Keratinocyte (primary cell): ENCODE measurements around the gene INSR. TPM values are rescaled to one million over a fixed set of nuclear protein-coding genes. Genes with fewer than 3 reads are reported as not detected.

Experiments
- DNase-seq: peaks from one replicate; pipeline ENCODE4 v3.0.0-alpha.2; 2011; ENCODE audit warnings: low read depth, missing footprints, low spot score
- FAIRE-seq: peaks from 2 replicates; lab custom pipeline; 2011; peaks lifted over from hg19 to GRCh38; lab: Jason Lieb, UNC
- H2AFZ ChIP-seq: 2 replicates; pipeline ENCODE4 v1.6.0; 2012; ENCODE audit warnings: low read length, control low read depth, inconsistent platforms; ENCODE audit not compliant: control insufficient read depth
- H3K27ac ChIP-seq: 2 replicates; pipeline ENCODE4 v1.5.1; 2011; ENCODE audit warnings: low read length; ENCODE audit not compliant: control insufficient read depth, insufficient read depth
- H3K27me3 ChIP-seq: 3 replicates; pipeline ENCODE4 v1.6.0; 2011; ENCODE audit warnings: low read length; ENCODE audit not compliant: control insufficient read depth, insufficient read depth; ENCODE audit errors: extremely low read depth
- H3K36me3 ChIP-seq, 2 experiments: 2 replicates in 1 of 2; 3 replicates in 1 of 2; pipeline ENCODE4 v1.5.1; 2011; ENCODE audit warnings: low read length in 2 of 2, mild to moderate bottlenecking in 1 of 2; ENCODE audit not compliant: control insufficient read depth in 2 of 2, insufficient read depth in 2 of 2; ENCODE audit errors: extremely low read depth in 1 of 2
- H3K4me1 ChIP-seq: 3 replicates; pipeline ENCODE4 v1.5.1; 2011; ENCODE audit warnings: low read length; ENCODE audit not compliant: control insufficient read depth, insufficient read depth; ENCODE audit errors: extremely low read depth
- H3K4me2 ChIP-seq: 3 replicates; pipeline ENCODE4 v1.6.0; 2011; ENCODE audit warnings: low read depth, low read length; ENCODE audit not compliant: control insufficient read depth, insufficient read depth; ENCODE audit errors: extremely low read depth
- H3K4me3 ChIP-seq, 3 experiments: fragments of 200-600 bp in 1 of 3; sonication (generic) in 1 of 3; 2 replicates in 2 of 3; 3 replicates in 1 of 3; pipeline ENCODE4 v1.5.1; 2011 to 2016; ENCODE audit warnings: low read length in 3 of 3, mild to moderate bottlenecking in 3 of 3, control low read depth in 2 of 3, inconsistent platforms in 1 of 3, low read depth in 1 of 3, mixed read lengths in 1 of 3, mixed run types in 1 of 3, moderate library complexity in 1 of 3; ENCODE audit not compliant: control insufficient read depth in 2 of 3, insufficient read depth in 2 of 3; ENCODE audit errors: extremely low read depth in 1 of 3
- H3K79me2 ChIP-seq: 2 replicates; pipeline ENCODE4 v1.6.0; 2012; ENCODE audit warnings: low read length; ENCODE audit not compliant: control insufficient read depth, insufficient read depth
- H3K9ac ChIP-seq: 3 replicates; pipeline ENCODE4 v1.6.0; 2011; ENCODE audit warnings: low read length; ENCODE audit not compliant: control insufficient read depth, insufficient read depth; ENCODE audit errors: extremely low read depth
- H3K9me1 ChIP-seq: 3 replicates; pipeline ENCODE4 v1.6.0; 2011; ENCODE audit warnings: low read length; ENCODE audit not compliant: control insufficient read depth, insufficient read depth; ENCODE audit errors: extremely low read depth
- H3K9me3 ChIP-seq: 2 replicates; pipeline ENCODE4 v1.5.1; 2012; ENCODE audit warnings: low read depth, low read length; ENCODE audit not compliant: control insufficient read depth
- H4K20me1 ChIP-seq: 3 replicates; pipeline ENCODE4 v1.6.0; 2011; ENCODE audit warnings: low read length; ENCODE audit not compliant: control insufficient read depth, insufficient read depth; ENCODE audit errors: extremely low read depth
- EZH2 ChIP-seq: IDR thresholded peaks from one replicate; pipeline ENCODE4 v1.6.1; 2012; ENCODE audit warnings: inconsistent platforms, mild to moderate bottlenecking, low read length, moderate library complexity
- dilution Hi-C: fragments of 300-500 bp; cut with MboI; formaldehyde crosslinking; loops from one replicate; pipeline ENCODE4 v1.7.0; 2020; ENCODE audit warnings: low sequenced_read_pairs; ENCODE audit not compliant: extremely low pct_ligation_motif_present
- polyA plus RNA-seq, 5 experiments: library from polyadenylated mRNA; depleted of rRNA in 3 of 5; stranded (reverse) in 3 of 5; stranded (forward) in 1 of 5; unstranded in 1 of 5; fragments of >200 nt; gene quantifications; 1 replicate in 1 of 5; 2 replicates in 3 of 5; 3 replicates in 1 of 5; pipeline versions ENCODE4 v1.2.1 to v1.2.3, GENCODE V29; 2011 to 2012; ENCODE audit warnings: missing spikeins in 2 of 5, low read depth in 1 of 5, low replicate concordance in 1 of 5
- TF ChIP-seq, protein P1 (sequence below), 3 experiments: IDR thresholded peaks in 1 of 3; conservative IDR thresholded peaks in 1 of 3; optimal IDR thresholded peaks in 1 of 3; 2 replicates in 2 of 3; 3 replicates in 1 of 3; pipeline versions ENCODE3 to v1.5.1; 2011; ENCODE audit warnings: low read length in 3 of 3, mild to moderate bottlenecking in 3 of 3, moderate library complexity in 2 of 3, control low read depth in 1 of 3, inconsistent platforms in 1 of 3; ENCODE audit not compliant: insufficient read depth in 2 of 3; ENCODE audit errors: extremely low read depth in 1 of 3

INSR gene
- polyA plus RNA-seq, 1 donor (not counting 4 experiments of a cell fraction or from before 2014, with no cell fraction given): 1.2 TPM

GRCh38 chr19:7224209-7224686 is 70.0 kb downstream of the INSR start:
- Histone ChIP-seq H3K27ac (no peak overlapping the region), H3K36me3 (no peaks in the 10 kb centered on the region), H3K9me1 (no peaks in the 10 kb centered on the region), H3K9ac (no peak overlapping the region), H2AFZ (no peak overlapping the region), H3K4me3 (no peak overlapping the region), H4K20me1 (no peaks in the 10 kb centered on the region), H3K79me2 (no peaks in the 10 kb centered on the region), H3K9me3 (no peaks in the 10 kb centered on the region), H3K27me3 (peaks cover 11% of the 10 kb centered on the region), H3K4me2 (no peak overlapping the region), H3K4me1 (no peaks in the 10 kb centered on the region)
- dilution Hi-C loops: no loop called here
- FAIRE-seq (no peak), DNase-seq (no peak)
- TF ChIP-seq, protein P1, sequence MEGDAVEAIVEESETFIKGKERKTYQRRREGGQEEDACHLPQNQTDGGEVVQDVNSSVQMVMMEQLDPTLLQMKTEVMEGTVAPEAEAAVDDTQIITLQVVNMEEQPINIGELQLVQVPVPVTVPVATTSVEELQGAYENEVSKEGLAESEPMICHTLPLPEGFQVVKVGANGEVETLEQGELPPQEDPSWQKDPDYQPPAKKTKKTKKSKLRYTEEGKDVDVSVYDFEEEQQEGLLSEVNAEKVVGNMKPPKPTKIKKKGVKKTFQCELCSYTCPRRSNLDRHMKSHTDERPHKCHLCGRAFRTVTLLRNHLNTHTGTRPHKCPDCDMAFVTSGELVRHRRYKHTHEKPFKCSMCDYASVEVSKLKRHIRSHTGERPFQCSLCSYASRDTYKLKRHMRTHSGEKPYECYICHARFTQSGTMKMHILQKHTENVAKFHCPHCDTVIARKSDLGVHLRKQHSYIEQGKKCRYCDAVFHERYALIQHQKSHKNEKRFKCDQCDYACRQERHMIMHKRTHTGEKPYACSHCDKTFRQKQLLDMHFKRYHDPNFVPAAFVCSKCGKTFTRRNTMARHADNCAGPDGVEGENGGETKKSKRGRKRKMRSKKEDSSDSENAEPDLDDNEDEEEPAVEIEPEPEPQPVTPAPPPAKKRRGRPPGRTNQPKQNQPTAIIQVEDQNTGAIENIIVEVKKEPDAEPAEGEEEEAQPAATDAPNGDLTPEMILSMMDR (optimal IDR thresholded peaks at IDR 0.05 in 1 of 3, IDR thresholded peaks at IDR 0.05 in 1 of 3, conservative IDR thresholded peaks at IDR 0.05 in 1 of 3; ENCODE audit: extremely low read depth in 1 of 3, insufficient read depth in 2 of 3, low read length in 3 of 3): no peak
- TF ChIP-seq EZH2: no peak

DNA sequence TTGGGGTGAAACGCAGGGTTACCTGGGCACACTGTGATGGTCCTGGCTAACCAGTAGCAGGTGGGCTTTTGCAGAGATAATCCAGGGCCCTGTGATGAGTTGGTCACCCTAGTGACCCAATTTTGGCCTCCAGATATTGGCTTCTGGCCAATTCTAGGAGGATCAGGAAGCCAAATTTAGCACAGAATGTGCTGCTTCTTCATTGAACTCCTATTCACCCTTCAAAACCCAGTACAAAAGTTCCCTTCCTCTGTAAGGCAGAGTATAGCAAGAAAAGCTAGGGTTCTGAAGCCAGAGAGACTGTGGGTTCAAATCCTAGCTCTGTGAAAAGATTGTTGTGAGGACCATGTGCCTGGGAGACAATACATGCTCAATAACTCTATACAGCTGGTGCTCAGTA is 70.8 kb downstream of the INSR start:
- H3K9me1 ChIP-seq: no peaks in the 10 kb centered on the region
- H3K27ac ChIP-seq: no peak overlapping the region
- no peaks in the 10 kb centered on the region for H3K4me1 ChIP-seq
- H3K27me3 ChIP-seq: peaks cover 11% of the 10 kb centered on the region
- no peak overlapping the region for H2AFZ ChIP-seq
- DNase-seq (no peak), FAIRE-seq (no peak)
- H3K79me2 ChIP-seq: no peaks in the 10 kb centered on the region
- H4K20me1 ChIP-seq: no peaks in the 10 kb centered on the region
- dilution Hi-C loops: no loop called here
- H3K36me3 ChIP-seq: no peaks in the 10 kb centered on the region
- no peak overlapping the region for H3K9ac ChIP-seq
- no peak overlapping the region for H3K4me2 ChIP-seq
- no peak overlapping the region for H3K4me3 ChIP-seq
- no peaks in the 10 kb centered on the region for H3K9me3 ChIP-seq
- TF ChIP-seq EZH2: no peak
- TF ChIP-seq, protein P1 (optimal IDR thresholded peaks at IDR 0.05 in 1 of 3, IDR thresholded peaks at IDR 0.05 in 1 of 3, conservative IDR thresholded peaks at IDR 0.05 in 1 of 3; ENCODE audit: extremely low read depth in 1 of 3, insufficient read depth in 2 of 3, low read length in 3 of 3): no peak
